T47D (cell line): ENCODE data around the gene CEACAM6.
"Not testable (repeated sequence)": the region's sequence is repeated elsewhere in the genome, so short reads cannot be mapped to it uniquely, and the experiment has no call there.

Experiments
- DNase-seq, 2 experiments: peaks; one replicate each; pipeline versions ENCODE4 v3.0.0 to v3.0.0-alpha.2; 2011 to 2012; ENCODE audit warnings: low read depth in 1 of 2, low spot score in 1 of 2
- JUND ChIP-seq: IDR thresholded peaks from 2 replicates; pipeline ENCODE4 v1.6.1; 2012; ENCODE audit warnings: low read depth
- in situ Hi-C: cut with HindIII; loops from 2 replicates; pipeline ENCODE4 v1.10.0; 2016; ENCODE audit warnings: low sequenced_read_pairs, low pct_unique_long_range_greater_than_20kb

The CEACAM6 gene

GRCh38 chr19:41753936-41754529 is 1.3 kb upstream of the CEACAM6 start:
- in situ Hi-C loops = no loop called here
- DNase-seq = peak in 1 of 2 experiments; percentile 67
- no peak for TF ChIP-seq JUND

GRCh38 chr19:41758846-41759245 is 3.5 kb downstream of the CEACAM6 start:
- DNase-seq = no peak
- in situ Hi-C loops = no loop called here
- TF ChIP-seq JUND = no peak

- DNase-seq = no peak
- no peak for TF ChIP-seq JUND
- in situ Hi-C loops = no loop called here
These were observed 11.8 kb downstream of the CEACAM6 start for GRCh38 chr19:41767115-41767514.

- in situ Hi-C loops, DNase-seq: not testable (repeated sequence)
These were observed 12.8 kb downstream of the CEACAM6 start for GRCh38 chr19:41768105-41768504.

- TF ChIP-seq JUND = no peak
- DNase-seq = no peak
- in situ Hi-C loops = no loop called here
These were observed 14.3 kb downstream of the CEACAM6 start for GRCh38 chr19:41769608-41770007.

GRCh38 chr19:41771410-41771809 is 16.1 kb downstream of the CEACAM6 start:
- in situ Hi-C loops = no loop called here
- no peak for DNase-seq
- no peak for TF ChIP-seq JUND

GRCh38 chr19:41774515-41774980 is 19.2 kb downstream of the CEACAM6 start:
- peak in 1 of 2 experiments; percentile 50 for DNase-seq
- in situ Hi-C loops = no loop called here
- TF ChIP-seq JUND = no peak

- in situ Hi-C loops = no loop called here
- no peak for TF ChIP-seq JUND
- peak in 1 of 2 experiments; percentile 91 for DNase-seq
These were observed 21.4 kb downstream of the CEACAM6 start for GRCh38 chr19:41776700-41777099.

GRCh38 chr19:41783612-41784011 is 28.3 kb downstream of the CEACAM6 start:
- in situ Hi-C loops = no loop called here
- DNase-seq = peak in 1 of 2 experiments; percentile 26
- no peak for TF ChIP-seq JUND

GRCh38 chr19:41784312-41784711 is 29.0 kb downstream of the CEACAM6 start:
- no peak for TF ChIP-seq JUND
- in situ Hi-C loops = no loop called here

GRCh38 chr19:41784743-41785142 is 29.4 kb downstream of the CEACAM6 start:
- in situ Hi-C loops = no loop called here
- TF ChIP-seq JUND = no peak
- no peak for DNase-seq

More at GRCh38 chr19:41784312-41784711, 29.0 kb downstream of the CEACAM6 start:
- DNase-seq = no peak

- peak; percentile 39 to 89 for DNase-seq
- in situ Hi-C loops = no loop called here
- TF ChIP-seq JUND = no peak
These were observed 30.3 kb downstream of the CEACAM6 start for GRCh38 chr19:41785653-41786052.

- in situ Hi-C loops = no loop called here
- DNase-seq = no peak
- no peak for TF ChIP-seq JUND
These were observed 31.7 kb downstream of the CEACAM6 start for GRCh38 chr19:41787055-41787454.

GRCh38 chr19:41788518-41788917 is 33.2 kb downstream of the CEACAM6 start:
- in situ Hi-C loops = not testable (repeated sequence)

GRCh38 chr19:41789053-41789452 is 33.7 kb downstream of the CEACAM6 start:
- peak in 1 of 2 experiments; percentile 79 for DNase-seq
- in situ Hi-C loops = not testable (repeated sequence)

More at GRCh38 chr19:41788518-41788917, 33.2 kb downstream of the CEACAM6 start:
- DNase-seq = not testable (repeated sequence)
